SK-N-SH (cell line): ENCODE data around the gene RNF166. TPM values are rescaled to one million over a fixed set of nuclear protein-coding genes. Genes with fewer than 3 reads are reported as not detected.

Experiments
- CTCF ChIA-PET: fragments of 300-600, 350-600 bp; formaldehyde crosslinking; extraction: SDS; loops from one replicate; lab custom pipeline; 2021; lab: Yijun Ruan, JAX
- POLR2A ChIA-PET: fragments of 350-600 bp; sonication (Branson Sonifier 250); formaldehyde crosslinking; extraction: SDS; loops from one replicate; lab custom pipeline; 2020; ENCODE audit warnings: antibody characterized with exemption, inconsistent platforms; lab: Yijun Ruan, JAX
- DNase-seq: peaks from one replicate; pipeline ENCODE4 v3.0.0; 2012
- H2AFZ ChIP-seq: fragments of 200-600 bp; sonication (generic); 2 replicates; pipeline ENCODE4 v1.8.1; 2016; ENCODE audit warnings: antibody characterized with exemption, mild to moderate bottlenecking, low read depth
- H3F3A ChIP-seq: fragments of 200-600 bp; sonication (generic); replicated peaks from 2 replicates; pipeline ENCODE3; 2016; ENCODE audit warnings: antibody characterized with exemption, mild to moderate bottlenecking; ENCODE audit not compliant: insufficient read depth
- H3K27ac ChIP-seq, 2 experiments: fragments of 200-500 bp in 1 of 2; fragments of 200-600 bp in 1 of 2; sonication (Bioruptor generic) in 1 of 2; sonication (generic), shearing (Covaris generic) in 1 of 2; 2 replicates each; pipeline versions ENCODE4 v1.5.1 to v1.6.1; 2014 to 2016; ENCODE audit warnings: low read depth in 2 of 2, inconsistent platforms in 1 of 2, low read length in 1 of 2, mild to moderate bottlenecking in 1 of 2, mixed read lengths in 1 of 2
- H3K27me3 ChIP-seq: fragments of 200-600 bp; sonication (generic), shearing (Covaris generic); 2 replicates; pipeline ENCODE4 v1.6.1; 2016; ENCODE audit warnings: mixed run types; ENCODE audit not compliant: insufficient read depth
- H3K36me3 ChIP-seq, 2 experiments: fragments of 200-500 bp in 1 of 2; fragments of 200-600 bp in 1 of 2; sonication (Bioruptor generic) in 1 of 2; sonication (generic) in 1 of 2; replicated peaks in 1 of 2; 2 replicates each; pipeline versions ENCODE3 to v1.5.1; 2014 to 2016; ENCODE audit warnings: low read length in 1 of 2, mild to moderate bottlenecking in 1 of 2; ENCODE audit not compliant: insufficient read depth in 2 of 2, control insufficient read depth in 1 of 2
- H3K4me1 ChIP-seq, 2 experiments: fragments of 200-500 bp in 1 of 2; fragments of 200-600 bp in 1 of 2; sonication (Bioruptor generic) in 1 of 2; sonication (generic), shearing (Covaris generic) in 1 of 2; 2 replicates each; pipeline versions ENCODE4 v1.5.1 to v1.6.1; 2014 to 2016; ENCODE audit warnings: low read depth in 1 of 2, low read length in 1 of 2, mixed run types in 1 of 2; ENCODE audit not compliant: insufficient read depth in 2 of 2, control insufficient read depth in 1 of 2
- H3K4me2 ChIP-seq: fragments of 200-600 bp; sonication (generic), shearing (Covaris generic); 2 replicates; pipeline ENCODE4 v1.6.1; 2017; ENCODE audit warnings: mixed run types
- H3K4me3 ChIP-seq, 2 experiments: fragments of 200-500 bp in 1 of 2; fragments of 200-600 bp in 1 of 2; sonication (Bioruptor generic) in 1 of 2; sonication (generic), shearing (Covaris generic) in 1 of 2; 2 replicates each; pipeline versions ENCODE4 v1.5.1 to v1.8.1; 2014 to 2016; ENCODE audit warnings: low read depth in 2 of 2, inconsistent platforms in 1 of 2, low read length in 1 of 2, mild to moderate bottlenecking in 1 of 2, mixed read lengths in 1 of 2, moderate library complexity in 1 of 2
- H3K79me2 ChIP-seq: fragments of 200-600 bp; sonication (generic); 2 replicates; pipeline ENCODE4 v1.8.1; 2017; ENCODE audit warnings: mild to moderate bottlenecking; ENCODE audit not compliant: insufficient read depth
- H3K9ac ChIP-seq: fragments of 200-600 bp; sonication (generic); 2 replicates; pipeline ENCODE4 v1.6.1; 2017; ENCODE audit warnings: mixed run types
- H3K9me2 ChIP-seq: fragments of 200-600 bp; sonication (generic); 2 replicates; pipeline ENCODE4 v1.6.1; 2017; ENCODE audit warnings: mixed run types
- H3K9me3 ChIP-seq: fragments of 200-600 bp; sonication (generic); 2 replicates; pipeline ENCODE4 v1.6.1; 2017; ENCODE audit warnings: mixed run types, mild to moderate bottlenecking, moderate library complexity
- H4K20me1 ChIP-seq: fragments of 200-600 bp; sonication (generic); 2 replicates; pipeline ENCODE4 v1.6.1; 2017; ENCODE audit warnings: mild to moderate bottlenecking, mixed run types; ENCODE audit not compliant: insufficient read depth
- CHD2 ChIP-seq: fragments of 150-350 bp; IDR thresholded peaks from 2 replicates; pipeline ENCODE4 v1.6.1; 2018; ENCODE audit warnings: low read length; ENCODE audit not compliant: partially characterized antibody
- CTCF ChIP-seq: fragments of 200-600 bp; sonication (generic); IDR thresholded peaks from 2 replicates; pipeline ENCODE4 v1.6.1; 2017; ENCODE audit warnings: antibody characterized with exemption, mild to moderate bottlenecking, moderate library complexity
- ELF1 ChIP-seq: IDR thresholded peaks from 2 replicates; pipeline ENCODE4 v1.4.0; 2012
- EP300 ChIP-seq, 2 experiments: IDR thresholded peaks; 2 replicates each; pipeline versions ENCODE4 v1.4.0 to v1.6.1; 2012; ENCODE audit warnings: borderline replicate concordance in 1 of 2, low read depth in 1 of 2, low read length in 1 of 2
- FOXJ3 ChIP-seq: sonication (generic); formaldehyde crosslinking; IDR thresholded peaks from 2 replicates; pipeline ENCODE4 v1.5.1; 2020; ENCODE audit warnings: mild to moderate bottlenecking, missing genetic modification reagents
- FOXM1 ChIP-seq: IDR thresholded peaks from 2 replicates; pipeline ENCODE4 v1.4.0; 2012; ENCODE audit warnings: low read depth, mild to moderate bottlenecking
- GATA2 ChIP-seq: sonication (generic); formaldehyde crosslinking; IDR thresholded peaks from 2 replicates; pipeline ENCODE4 v1.5.0; 2020; ENCODE audit warnings: mild to moderate bottlenecking, missing genetic modification reagents
- MEF2A ChIP-seq: IDR thresholded peaks from 2 replicates; pipeline ENCODE4 v1.4.0; 2012; ENCODE audit warnings: low read depth, borderline replicate concordance
- MXI1 ChIP-seq: IDR thresholded peaks from 2 replicates; pipeline ENCODE4 v1.6.1; 2012; ENCODE audit warnings: mild to moderate bottlenecking, low read depth, low read length, improper control_type of control experiment
- NRF1 ChIP-seq: IDR thresholded peaks from 2 replicates; pipeline ENCODE4 v1.6.1; 2012; ENCODE audit warnings: low read depth, mild to moderate bottlenecking, low read length
- PBX3 ChIP-seq: IDR thresholded peaks from 2 replicates; pipeline ENCODE4; 2012
- RCOR1 ChIP-seq: fragments of 150-350 bp; IDR thresholded peaks from 2 replicates; pipeline ENCODE4 v1.6.1; 2017; ENCODE audit warnings: antibody characterized with exemption, low read length
- REST ChIP-seq: IDR thresholded peaks from 2 replicates; pipeline ENCODE4 v1.6.1; 2012; ENCODE audit warnings: mild to moderate bottlenecking, low read depth, low read length, moderate library complexity
- RXRA ChIP-seq: IDR thresholded peaks from 2 replicates; pipeline ENCODE4 v1.4.0; 2012; ENCODE audit warnings: low read depth, mild to moderate bottlenecking, borderline replicate concordance
- SIN3A ChIP-seq: IDR thresholded peaks from 2 replicates; pipeline ENCODE4 v1.6.1; 2012; ENCODE audit warnings: low read depth, mild to moderate bottlenecking, low read length, moderate library complexity, borderline replicate concordance
- SMC3 ChIP-seq: IDR thresholded peaks from 2 replicates; pipeline ENCODE4 v1.6.1; 2012; ENCODE audit warnings: low read depth, low read length, improper control_type of control experiment
- TCF12 ChIP-seq: IDR thresholded peaks from 2 replicates; pipeline ENCODE4 v1.4.0; 2012
- TEAD4 ChIP-seq: IDR thresholded peaks from 2 replicates; pipeline ENCODE4 v1.4.0; 2012; ENCODE audit warnings: mild to moderate bottlenecking, borderline replicate concordance; ENCODE audit not compliant: insufficient read depth
- USF2 ChIP-seq: fragments of 150-350 bp; IDR thresholded peaks from 2 replicates; pipeline ENCODE4 v1.6.1; 2017; ENCODE audit warnings: antibody characterized with exemption, low read length, low read depth, borderline replicate concordance
- YY1 ChIP-seq: IDR thresholded peaks from 2 replicates; pipeline ENCODE4 v1.4.0; 2012; ENCODE audit warnings: low read depth, mild to moderate bottlenecking
- WGBS: methylation state at CpG from one replicate; pipeline ENCODE4 v1.1.6; 2017; ENCODE audit warnings: low lambda C conversion rate; 5-methylcytosine and 5-hydroxymethylcytosine counted together
- polyA plus RNA-seq, 3 experiments: library from polyadenylated mRNA; depleted of rRNA; stranded (reverse); fragments of >200 nt; gene quantifications; 2 replicates each; pipeline ENCODE4 v1.2.3, GENCODE V29; 2012

RNF166 gene
- polyA plus RNA-seq, 1 of the 3 experiments (the other 2 are of a cell fraction): 17.2 TPM

- no peaks in the 10 kb centered on the region for H3F3A ChIP-seq
- 0 out of 2 replicates have a peak, but pooled peaks cover 9% of the 10 kb centered on the region for H3K79me2 ChIP-seq
- DNase-seq: no peak
- peaks cover 0 to 13% of the 10 kb centered on the region in 2 experiments; a peak in 2 of 4 replicates for H3K4me1 ChIP-seq
- no peaks in the 10 kb centered on the region for H3K27me3 ChIP-seq
- peaks cover 0 to 24% of the 10 kb centered on the region in 2 experiments for H3K36me3 ChIP-seq
- no peaks in the 10 kb centered on the region for H3K9me3 ChIP-seq
- H3K9ac ChIP-seq: no peak overlapping the region
- H3K9me2 ChIP-seq: no peaks in the 10 kb centered on the region
- H2AFZ ChIP-seq: no peak overlapping the region
- no peak overlapping the region for H3K4me3 ChIP-seq
- WGBS: 83% methylated on average over 8 of the region's 47 CpGs
- no peak overlapping the region for H3K27ac ChIP-seq
- no peak overlapping the region for H3K4me2 ChIP-seq
- POLR2A ChIA-PET: no interaction called here
- H4K20me1 ChIP-seq: no peaks in the 10 kb centered on the region
- CTCF ChIA-PET: interaction anchor here (0.6 to 1.1 kb wide), 2 partner anchors 25 to 868 kb away, joined by 3 to 4 read pairs; no protein-coding TSS in a partner anchor
- TF ChIP-seq FOXJ3 (CRISPR knock-in tag): no peak
- TF ChIP-seq NRF1: no peak
Measured at GRCh38 chr16:88697116-88697830, 8.9 kb downstream of the RNF166 start.

GRCh38 chr16:88696441-88696840 lies 9.8 kb downstream of the RNF166 start:
- DNase-seq: no peak
- peaks cover 0 to 24% of the 10 kb centered on the region in 2 experiments for H3K36me3 ChIP-seq
- no peaks in the 10 kb centered on the region for H3K27me3 ChIP-seq
- H4K20me1 ChIP-seq: no peaks in the 10 kb centered on the region
- 0 out of 2 replicates have a peak, but pooled peaks cover 4% of the 10 kb centered on the region for H3K79me2 ChIP-seq
- CTCF ChIA-PET: no interaction called here
- no peaks in the 10 kb centered on the region for H3F3A ChIP-seq
- POLR2A ChIA-PET: interaction anchor here (0.6 kb wide), 1 partner anchor 9 kb away, joined by 6 read pairs; no protein-coding TSS in a partner anchor
- no peak overlapping the region for H3K4me3 ChIP-seq
- no peak overlapping the region for H3K27ac ChIP-seq
- H3K9me2 ChIP-seq: no peaks in the 10 kb centered on the region
- H3K9ac ChIP-seq: no peak overlapping the region
- WGBS: 96% methylated on average over 10 of the region's 14 CpGs
- H3K9me3 ChIP-seq: no peaks in the 10 kb centered on the region
- H2AFZ ChIP-seq: no peak overlapping the region
- H3K4me2 ChIP-seq: no peak overlapping the region
- H3K4me1 ChIP-seq: peaks cover 0 to 11% of the 10 kb centered on the region in 2 experiments; a peak in 2 of 4 replicates
- no peak for TF ChIP-seq PBX3
- TF ChIP-seq RCOR1: no peak
- no peak for TF ChIP-seq MXI1
- TF ChIP-seq FOXM1: no peak
- no peak for TF ChIP-seq TCF12
- no peak for TF ChIP-seq SMC3
- no peak for TF ChIP-seq USF2
- no peak for TF ChIP-seq EP300 (IDR thresholded peaks at IDR 0.05; ENCODE audit: borderline replicate concordance in 1 of 2, low read depth in 1 of 2, low read length in 1 of 2)
- no peak for TF ChIP-seq YY1
- TF ChIP-seq REST: no peak
- TF ChIP-seq ELF1: no peak
- no peak for TF ChIP-seq MEF2A
- no peak for TF ChIP-seq GATA2 (CRISPR knock-in tag)
- no peak for TF ChIP-seq CHD2
- TF ChIP-seq RXRA: no peak
- no peak for TF ChIP-seq SIN3A
- TF ChIP-seq NRF1: no peak
- no peak for TF ChIP-seq CTCF
- no peak for TF ChIP-seq TEAD4
